Adrenal gland (tissue), 5 donors: Measurements from ENCODE around the gene ADAM10.

Experiments
- CTCF ChIP-seq, 6 experiments: fragments of 450-650 bp in 4 of 6; fragments of 200-600 bp in 2 of 6; sonication (generic) in 1 of 6; IDR thresholded peaks; 1 replicate in 5 of 6; 2 replicates in 1 of 6; pipeline versions ENCODE4 v1.5.1 to v1.8.0; 2016 to 2021; ENCODE audit warnings: antibody characterized with exemption in 6 of 6, mild to moderate bottlenecking in 2 of 6, moderate library complexity in 1 of 6
- POLR2A ChIP-seq, 2 donors: fragments of 450-650 bp; IDR thresholded peaks; one replicate each; pipeline ENCODE4 v1.6.1; 2017; ENCODE audit warnings: antibody characterized with exemption in 2 of 2, mild to moderate bottlenecking in 2 of 2, moderate library complexity in 1 of 2
- donor health status: DM: no; HTN: no; CAD: no.

GRCh38 chr15:58742819-58743502 is 6.5 kb downstream of the ADAM10 start:
- TF ChIP-seq POLR2A (IDR thresholded peaks at IDR 0.05) (no peak), CTCF (IDR thresholded peaks at IDR 0.05) (no peak)
